Loucy (cell line): ENCODE data around the gene ODF2.

Source experiments
- CTCF ChIP-seq: fragments of 200-600 bp; sonication (generic); conservative IDR thresholded peaks from 2 replicates; pipeline ENCODE4 v1.5.1; 2014; ENCODE audit warnings: mild to moderate bottlenecking, antibody characterized with exemption, low read length
- EZH2phosphoT487 ChIP-seq: fragments of 200-600 bp; IDR thresholded peaks from 2 replicates; pipeline ENCODE4 v1.6.1; 2018; ENCODE audit warnings: antibody characterized with exemption, mild to moderate bottlenecking, moderate library complexity, borderline replicate concordance

GRCh38 chr9:128479262-128479661 lies 23.5 kb downstream of the ODF2 start:
- TF ChIP-seq CTCF = no peak
- TF ChIP-seq EZH2phosphoT487 = no peak
